GM21723 (cell line): ENCODE measurements around the gene HPSE.
"Not testable (repeated sequence)": the region's sequence is repeated elsewhere in the genome, so short reads cannot be mapped to it uniquely, and the experiment has no call there.

Experiments
- ATAC-seq: cut with Tn5 transposase; IDR thresholded peaks from one replicate; pipeline ENCODE4 v1.9.1; 2021; ENCODE audit warnings: mild to moderate bottlenecking, moderate library complexity; ENCODE audit not compliant: unreplicated experiment

HPSE gene

GRCh38 chr4:83335701-83336100 is 1.1 kb upstream of the HPSE start:
- no peak for ATAC-seq

DNA sequence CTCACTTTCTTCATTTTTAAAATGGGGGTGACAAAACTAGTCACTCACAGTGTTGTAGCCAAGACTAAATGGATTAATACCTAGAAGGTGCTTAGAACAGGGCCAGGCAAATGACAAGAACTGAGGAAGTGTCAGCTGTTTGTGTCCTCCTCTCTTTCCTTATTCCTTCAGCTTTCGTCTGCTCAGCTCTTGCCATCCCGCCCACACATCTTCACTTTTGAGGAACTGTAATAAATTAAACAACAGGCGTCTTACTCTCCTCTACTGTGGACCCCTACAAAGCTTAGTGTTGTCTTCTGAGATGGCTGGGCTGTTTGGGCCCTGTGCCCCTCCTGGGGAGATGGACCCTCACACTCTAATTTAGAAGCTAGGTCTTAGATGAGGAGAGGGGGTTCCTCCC is 2.7 kb downstream of the HPSE start:
- ATAC-seq: no peak

DNA sequence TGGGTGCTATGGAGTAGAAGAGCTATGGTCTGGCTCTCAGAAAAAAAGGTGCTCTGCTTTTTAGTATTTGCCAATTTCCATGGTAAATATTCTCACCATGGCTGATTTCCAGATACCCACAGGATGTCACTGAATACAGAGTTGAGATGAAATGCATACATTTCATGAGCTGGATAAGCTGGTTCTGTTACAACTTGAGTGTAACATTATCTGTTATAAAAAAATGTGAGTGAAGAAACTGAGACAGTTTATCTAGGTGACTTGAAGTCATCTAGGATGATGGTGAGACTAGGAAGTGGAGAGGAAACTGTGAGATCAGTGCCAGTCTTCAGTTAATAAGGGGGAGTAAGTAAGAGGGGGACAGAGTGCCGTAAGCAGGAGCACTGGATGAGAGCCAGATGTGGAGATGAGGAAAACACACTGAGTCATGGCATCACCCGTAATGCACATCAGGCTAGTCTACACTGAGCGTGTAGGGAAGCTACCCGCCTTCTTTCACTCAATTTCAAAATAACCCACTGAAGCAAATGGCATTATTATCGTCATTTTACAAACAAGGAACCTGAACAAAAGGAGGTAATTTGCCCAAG is 5.0 kb downstream of the HPSE start:
- ATAC-seq: no peak

GRCh38 chr4:83328521-83329187 is 6.0 kb downstream of the HPSE start:
- ATAC-seq: no peak

GRCh38 chr4:83326546-83326945 is 8.1 kb downstream of the HPSE start:
- no peak for ATAC-seq

DNA sequence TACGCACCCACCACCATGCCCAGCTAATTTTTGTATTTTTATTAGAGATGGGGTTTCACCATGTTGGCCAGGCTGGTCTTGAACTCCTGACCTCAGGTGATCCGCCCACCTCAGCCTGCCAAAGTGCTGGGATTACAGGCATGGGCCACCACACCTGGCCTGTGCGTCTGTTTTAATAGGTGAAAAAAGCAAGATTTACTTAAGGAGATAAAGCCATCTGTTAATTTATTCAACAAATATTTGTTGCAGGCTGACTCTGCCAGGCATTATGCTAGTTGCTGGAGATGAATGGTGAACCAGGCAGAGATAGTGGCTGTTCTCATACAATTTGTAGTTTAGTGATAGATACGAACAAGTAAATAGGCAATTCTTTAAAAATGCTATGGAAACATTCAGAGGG is 9.3 kb downstream of the HPSE start:
- ATAC-seq: not testable (repeated sequence)

DNA sequence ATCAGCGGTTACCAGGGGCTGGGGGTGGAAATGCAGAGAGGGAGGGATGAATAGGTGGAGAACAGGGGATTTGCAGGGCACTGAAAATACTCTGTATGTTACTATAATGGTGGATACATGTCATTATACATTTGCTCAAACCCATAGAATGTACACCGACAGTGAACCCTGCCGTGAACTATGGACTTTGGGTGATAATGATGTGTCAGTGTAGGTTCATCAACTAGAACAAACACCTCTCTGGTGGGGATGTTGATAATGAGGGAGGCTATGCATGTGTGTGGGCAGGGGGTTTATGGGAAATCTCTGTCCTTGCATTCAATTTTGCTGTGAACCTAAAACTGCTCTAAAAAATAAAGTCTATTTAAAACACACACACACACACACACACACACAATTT is 11.5 kb downstream of the HPSE start:
- no peak for ATAC-seq

DNA sequence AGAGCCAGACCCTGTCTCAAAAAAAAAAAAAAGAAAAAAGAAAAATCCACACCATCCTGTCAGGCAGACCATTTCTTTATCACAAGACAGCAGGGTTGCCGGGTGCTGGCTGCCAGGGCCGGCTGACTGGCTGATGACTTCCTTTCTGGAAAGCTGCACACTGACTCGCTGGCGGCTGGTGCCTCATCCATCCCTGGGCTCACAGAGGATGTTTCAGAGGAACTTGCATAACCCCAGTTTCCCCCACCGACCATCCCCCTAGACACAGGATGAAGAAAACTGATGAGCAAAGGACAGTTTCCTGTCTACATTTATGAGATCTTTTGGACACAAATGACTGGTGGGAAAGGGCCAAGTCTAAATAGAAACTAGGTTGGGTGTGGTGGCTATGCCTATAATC is 14.1 kb downstream of the HPSE start:
- ATAC-seq: no peak

GRCh38 chr4:83318666-83319065 is 16.0 kb downstream of the HPSE start:
- no peak for ATAC-seq

- ATAC-seq: no peak
Observed at GRCh38 chr4:83317671-83318070, 17.0 kb downstream of the HPSE start.

DNA sequence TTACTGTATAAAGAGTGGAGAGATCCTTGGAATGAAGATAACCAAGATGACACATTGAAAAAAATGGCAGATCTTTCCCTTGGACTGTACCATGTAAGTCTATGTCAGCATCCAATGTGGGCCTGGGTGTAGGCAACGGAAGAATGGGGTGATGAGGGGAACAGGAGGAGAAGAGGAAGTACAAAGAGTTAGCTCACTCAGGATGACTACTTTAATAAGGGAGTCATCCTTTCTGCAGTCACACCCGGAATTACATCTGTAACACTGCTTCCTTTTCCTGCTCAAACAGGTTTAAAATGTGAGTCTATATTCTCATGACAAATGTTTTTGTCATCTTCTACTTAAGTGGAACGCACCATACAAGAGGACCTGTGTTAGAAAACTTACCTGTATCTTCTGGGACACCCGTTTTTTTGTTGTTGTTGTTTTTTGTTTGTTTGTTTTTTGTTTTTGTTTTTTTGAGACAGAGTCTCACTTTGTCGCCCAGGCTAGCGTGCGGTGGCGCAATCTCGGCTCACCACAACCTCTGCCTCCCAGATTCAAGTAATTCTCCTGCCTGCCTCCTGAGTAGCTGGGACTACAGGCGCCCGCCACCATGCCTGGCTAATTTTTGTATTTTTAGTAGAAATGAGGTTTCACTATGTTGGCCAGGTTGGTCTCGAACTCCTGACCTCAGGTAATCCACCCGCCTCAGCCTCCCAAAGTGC is 18.0 kb downstream of the HPSE start:
- no peak for ATAC-seq

DNA sequence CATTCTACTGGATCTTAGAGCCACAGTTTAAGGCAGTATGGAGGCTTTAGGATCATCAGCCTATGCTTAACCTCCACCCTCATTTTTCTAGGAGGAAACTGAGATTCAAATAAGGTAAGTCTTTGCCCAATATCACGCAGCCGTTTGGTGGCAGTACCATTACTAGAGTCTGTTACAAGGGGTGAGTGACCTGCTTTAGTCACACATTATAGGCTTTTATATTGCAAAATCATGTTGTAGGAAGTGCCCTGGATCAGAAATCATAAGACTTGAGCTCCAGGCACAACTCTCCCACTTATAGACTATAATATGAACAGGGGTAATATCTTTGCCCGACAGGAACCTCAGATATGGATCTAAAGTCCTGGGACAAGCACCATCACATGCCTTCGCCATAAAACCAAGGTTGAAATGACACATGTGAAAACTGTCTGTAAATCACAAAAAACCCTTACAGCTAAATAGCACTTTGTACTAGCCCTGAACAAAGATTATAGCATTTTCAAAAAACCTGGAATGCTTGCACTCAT is 19.2 kb downstream of the HPSE start:
- no peak for ATAC-seq

DNA sequence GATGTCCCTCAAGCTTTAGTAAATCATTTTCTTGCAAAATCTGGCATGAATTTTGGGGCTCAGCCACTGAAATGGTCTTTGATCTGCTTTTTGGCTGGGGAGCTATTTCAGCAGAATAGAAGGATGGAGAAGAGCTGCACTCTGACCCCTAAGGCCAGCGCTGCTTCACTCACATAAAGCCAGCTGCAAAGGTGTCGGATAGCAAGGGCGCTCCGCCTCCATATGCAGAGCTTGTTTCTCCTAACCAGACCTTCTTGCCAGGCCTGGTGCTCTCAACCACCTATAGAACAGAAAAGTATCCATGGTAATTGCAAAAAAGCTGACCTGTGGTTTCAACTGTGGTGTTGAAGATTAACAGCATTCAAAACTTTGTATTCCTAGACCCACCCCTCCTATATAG is 26.0 kb downstream of the HPSE start:
- no peak for ATAC-seq

DNA sequence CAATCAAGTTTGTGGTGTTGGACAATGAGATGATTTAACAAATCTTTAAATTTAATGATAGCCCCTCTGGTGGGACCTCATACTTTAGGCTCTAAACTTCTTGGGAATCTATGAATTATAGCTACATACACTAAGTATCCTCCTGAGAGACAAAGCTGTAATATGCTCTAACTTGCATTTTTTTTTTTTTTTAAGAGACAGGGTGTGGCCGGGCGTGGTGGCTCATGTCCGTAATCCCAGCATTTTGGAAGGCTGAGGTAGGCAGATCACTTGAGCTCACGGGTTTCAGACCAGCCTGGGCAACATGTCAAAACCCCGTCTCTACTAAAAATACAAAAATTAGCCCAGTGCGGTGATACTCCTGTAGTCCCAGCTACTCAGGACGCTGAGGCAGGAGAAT is 26.7 kb downstream of the HPSE start:
- ATAC-seq: no peak

GRCh38 chr4:83305187-83305586 is 29.5 kb downstream of the HPSE start:
- no peak for ATAC-seq

- no peak for ATAC-seq
Observed at GRCh38 chr4:83297548-83298260, 36.9 kb downstream of the HPSE start.

GRCh38 chr4:83293305-83294046 is 41.2 kb downstream of the HPSE start:
- ATAC-seq: no peak

GRCh38 chr4:83290059-83290774 is 44.4 kb downstream of the HPSE start:
- not testable (repeated sequence) for ATAC-seq

GRCh38 chr4:83288381-83288780 is 46.3 kb downstream of the HPSE start:
- not testable (repeated sequence) for ATAC-seq

DNA sequence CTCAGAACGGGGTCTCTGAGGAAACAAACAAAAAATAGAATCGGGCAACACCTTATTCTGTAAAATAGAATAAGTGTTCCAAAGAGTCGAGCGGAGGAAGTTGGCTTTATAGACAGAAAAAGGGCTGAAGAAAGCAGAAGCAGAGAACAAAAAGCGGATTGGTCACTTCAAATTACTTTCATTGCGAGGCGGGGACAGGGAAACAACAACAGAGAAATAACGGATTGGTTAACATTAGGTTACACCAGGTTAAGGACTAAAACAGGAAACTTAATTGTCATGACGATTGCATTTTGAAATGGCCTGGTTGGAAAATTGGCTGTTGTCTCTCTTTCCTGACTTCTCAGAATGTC is 49.6 kb downstream of the HPSE start:
- peak; percentile 8 for ATAC-seq
